ENCODE measurements around the gene VAPA. TPM values are rescaled to one million over a fixed set of nuclear protein-coding genes. Genes with fewer than 3 reads are reported as not detected.

VAPA gene, protein sequence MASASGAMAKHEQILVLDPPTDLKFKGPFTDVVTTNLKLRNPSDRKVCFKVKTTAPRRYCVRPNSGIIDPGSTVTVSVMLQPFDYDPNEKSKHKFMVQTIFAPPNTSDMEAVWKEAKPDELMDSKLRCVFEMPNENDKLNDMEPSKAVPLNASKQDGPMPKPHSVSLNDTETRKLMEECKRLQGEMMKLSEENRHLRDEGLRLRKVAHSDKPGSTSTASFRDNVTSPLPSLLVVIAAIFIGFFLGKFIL
- total RNA-seq, result 378 and 388 TPM in 2 replicates

DNA sequence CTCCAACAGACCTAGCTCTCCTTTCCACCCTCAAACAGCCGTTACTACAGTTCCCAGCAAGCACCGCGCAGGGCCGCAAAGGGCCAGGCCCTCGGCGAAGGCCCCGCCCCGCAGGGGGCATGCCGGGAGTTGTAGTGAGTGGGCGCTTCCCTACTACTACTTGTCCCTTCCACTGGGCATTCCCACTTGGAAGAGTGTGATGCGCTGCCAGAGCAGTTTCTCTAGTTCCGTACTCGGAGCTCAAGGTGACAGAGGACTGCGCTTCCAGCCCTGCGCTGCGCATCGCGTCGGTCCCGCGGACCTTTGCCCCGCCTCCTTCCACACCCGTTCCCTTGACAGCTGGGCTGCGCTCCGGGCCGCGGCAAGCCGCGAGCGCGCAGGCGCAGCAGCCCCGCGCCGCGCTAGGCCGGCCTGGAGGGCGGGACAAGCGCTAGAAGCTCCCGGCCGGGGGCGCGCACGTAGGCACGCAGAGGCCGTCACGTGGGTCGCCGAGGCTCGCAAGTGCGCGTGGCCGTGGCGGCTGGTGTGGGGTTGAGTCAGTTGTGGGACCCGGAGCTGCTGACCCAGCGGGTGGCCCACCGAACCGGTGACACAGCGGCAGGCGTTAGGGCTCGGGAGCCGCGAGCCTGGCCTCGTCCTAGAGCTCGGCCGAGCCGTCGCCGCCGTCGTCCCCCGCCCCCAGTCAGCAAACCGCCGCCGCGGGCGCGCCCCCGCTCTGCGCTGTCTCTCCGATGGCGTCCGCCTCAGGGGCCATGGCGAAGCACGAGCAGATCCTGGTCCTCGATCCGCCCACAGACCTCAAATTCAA, at the start of gene VAPA:
Gene VAPA (plus strand): TSS at position 491 of the 808 bp plus-strand sequence. CDS start 241 bp downstream, at position 732.

DNA sequence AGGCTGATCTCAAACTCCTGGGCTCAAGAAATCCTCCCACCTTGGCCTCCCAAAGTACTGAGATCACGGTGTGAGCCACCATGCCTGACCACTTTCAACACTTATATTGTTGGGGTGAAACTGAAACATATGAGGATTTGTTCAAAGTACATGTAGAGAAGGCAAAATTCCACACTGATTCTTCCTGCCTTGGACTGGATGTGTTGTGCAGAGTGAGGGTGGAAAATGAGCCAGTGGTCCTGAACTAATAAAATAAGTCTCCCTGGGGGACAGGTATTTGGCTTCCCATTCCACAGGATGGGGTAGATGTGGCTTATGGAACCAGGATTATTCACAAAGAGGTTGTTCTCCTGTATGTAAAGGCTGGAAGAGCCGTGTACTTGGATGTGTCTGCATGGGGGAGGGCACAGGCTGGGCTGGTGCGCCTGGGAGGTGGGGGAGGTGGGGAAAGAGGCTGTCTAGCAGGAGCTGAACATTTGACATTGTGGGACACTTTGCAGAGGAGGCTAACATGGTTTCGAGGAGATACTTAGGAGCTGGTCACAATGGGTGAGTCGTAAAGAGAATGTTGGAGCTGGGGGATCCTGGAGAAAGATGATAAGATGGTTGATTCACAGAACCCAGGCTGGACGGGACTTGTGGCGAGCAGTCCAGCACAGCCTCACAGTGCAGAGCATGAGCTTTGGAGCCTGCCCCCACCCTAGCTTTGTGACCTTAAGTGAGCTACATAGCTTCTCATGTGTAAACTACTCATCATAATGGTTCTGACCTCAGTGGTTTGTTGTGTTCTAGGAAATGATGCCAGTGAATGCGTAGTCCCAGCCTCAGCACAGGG, 28.4 kb upstream of the VAPA start, which contains the start of gene TXNDC2:
Gene TXNDC2 (plus strand): TSS at position 804 of the 835 bp plus-strand sequence. CDS start 708 bp downstream, outside the sequence.

Small RNA genes within 50 kb of the gene (small RNA-seq; reads per million reads assigned to genes)
- gene RNA5SP450, result 1.4 reads per million, percentile 34 among the genes with 10 or more reads in this experiment

Other genes with a start within 250 kb of the VAPA start
- gene RAB31, start 205.7 kb upstream of the VAPA start, total RNA-seq, result 35.8 and 37.9 TPM in 2 replicates
- 0.07 TPM in 1 of 2 replicates, not detected in the other for gene TXNDC2, start 28.0 kb upstream of the VAPA start, total RNA-seq